Measurements from ENCODE around the gene MTHFD1L. TPM values are rescaled to one million over a fixed set of nuclear protein-coding genes. Genes with fewer than 3 reads are reported as not detected.

MTHFD1L gene
- total and polyA plus RNA-seq, 9 of the 15 experiments (the other 6 are each of a cell fraction or from before 2014, with no cell fraction given): 20.9 to 128 (median 61.0) TPM

GRCh38 chr6:151096691-151097606 lies 231.4 kb downstream of the MTHFD1L start:
- H3K36me3 ChIP-seq (ENCODE audit: control insufficient read depth, insufficient read depth, low read length): peaks cover 44% of the 10 kb centered on the region
- H3K27me3 ChIP-seq (ENCODE audit: control insufficient read depth in 2 of 2, insufficient read depth in 2 of 2, low read length in 2 of 2): no peaks in the 10 kb centered on the region
- H2AFZ ChIP-seq (ENCODE audit: low read depth, low read length): no peak overlapping the region
- no peaks in the 10 kb centered on the region for H3K79me2 ChIP-seq (ENCODE audit: control insufficient read depth, insufficient read depth, low read length)
- 94% methylated on average over 8 of the region's 8 CpGs for WGBS (ENCODE audit: insufficient coverage, low coverage, missing lambda C conversion rate)
- ChIA-PET POLR2A (interaction anchor here (1.7 kb wide), 1 partner anchor 9 kb away, joined by 4 read pairs; no protein-coding TSS in a partner anchor), CTCF (ENCODE audit: low intra/inter-chr PET ratio) (interaction anchor here (0.6 kb wide), 1 partner anchor 234 kb away, joined by 3 read pairs; no protein-coding TSS in a partner anchor)
- no peaks in the 10 kb centered on the region for H3K9me1 ChIP-seq (ENCODE audit: control insufficient read depth, insufficient read depth, low read length)
- no peak overlapping the region for H3K4me3 ChIP-seq
- ATAC-seq (no peak), FAIRE-seq (no peak), DNase-seq (ENCODE audit: extremely low read depth in 1 of 4, low spot score in 3 of 4) (no peak)
- H3K4me1 ChIP-seq (replicated peaks in 1 of 2; ENCODE audit: control insufficient read depth in 2 of 2, insufficient read depth in 2 of 2, low read length in 2 of 2): peaks cover 0 to 4% of the 10 kb centered on the region in 2 experiments; a peak in 3 of 5 replicates
- no peak overlapping the region for H3K9ac ChIP-seq (ENCODE audit: insufficient read depth in 1 of 2, low read depth in 2 of 2, low read length in 2 of 2)
- H4K20me1 ChIP-seq (replicated peaks; ENCODE audit: control insufficient read depth, insufficient read depth, low read length): no peaks in the 10 kb centered on the region
- intact Hi-C loops (cut with micrococcal nuclease) (no loop called here), in situ Hi-C loops (cut with MboI) (no loop called here)
- H3K9me3 ChIP-seq (replicated peaks; ENCODE audit: control insufficient read depth, insufficient read depth, low read depth, low read length): no peaks in the 10 kb centered on the region
- BruUV-seq (replicated peaks): no TSS peak
- H3K4me2 ChIP-seq (ENCODE audit: insufficient read depth, low read length): no peak overlapping the region
- H3K27ac ChIP-seq (ENCODE audit: extremely low read depth, low read depth, low read length): no peak overlapping the region
- TF ChIP-seq, protein P1, sequence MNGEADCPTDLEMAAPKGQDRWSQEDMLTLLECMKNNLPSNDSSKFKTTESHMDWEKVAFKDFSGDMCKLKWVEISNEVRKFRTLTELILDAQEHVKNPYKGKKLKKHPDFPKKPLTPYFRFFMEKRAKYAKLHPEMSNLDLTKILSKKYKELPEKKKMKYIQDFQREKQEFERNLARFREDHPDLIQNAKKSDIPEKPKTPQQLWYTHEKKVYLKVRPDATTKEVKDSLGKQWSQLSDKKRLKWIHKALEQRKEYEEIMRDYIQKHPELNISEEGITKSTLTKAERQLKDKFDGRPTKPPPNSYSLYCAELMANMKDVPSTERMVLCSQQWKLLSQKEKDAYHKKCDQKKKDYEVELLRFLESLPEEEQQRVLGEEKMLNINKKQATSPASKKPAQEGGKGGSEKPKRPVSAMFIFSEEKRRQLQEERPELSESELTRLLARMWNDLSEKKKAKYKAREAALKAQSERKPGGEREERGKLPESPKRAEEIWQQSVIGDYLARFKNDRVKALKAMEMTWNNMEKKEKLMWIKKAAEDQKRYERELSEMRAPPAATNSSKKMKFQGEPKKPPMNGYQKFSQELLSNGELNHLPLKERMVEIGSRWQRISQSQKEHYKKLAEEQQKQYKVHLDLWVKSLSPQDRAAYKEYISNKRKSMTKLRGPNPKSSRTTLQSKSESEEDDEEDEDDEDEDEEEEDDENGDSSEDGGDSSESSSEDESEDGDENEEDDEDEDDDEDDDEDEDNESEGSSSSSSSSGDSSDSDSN (IDR thresholded peaks at IDR 0.05; ENCODE audit: borderline replicate concordance in 1 of 2, low read depth in 2 of 2, low read length in 2 of 2): no peak
- TF ChIP-seq MLX (CRISPR knock-in tag; conservative IDR thresholded peaks at IDR 0.05) (no peak), NR2F6 (CRISPR knock-in tag; IDR thresholded peaks at IDR 0.05) (no peak), HIVEP1 (CRISPR knock-in tag; IDR thresholded peaks at IDR 0.05) (no peak), CHD1 (IDR thresholded peaks at IDR 0.05; ENCODE audit: low read length) (no peak), EZH2 (IDR thresholded peaks at IDR 0.05; ENCODE audit: borderline replicate concordance, low read depth, low read length) (no peak), ZC3H4 (CRISPR knock-in tag; IDR thresholded peaks at IDR 0.05; ENCODE audit: borderline replicate concordance) (no peak), CCAR2 (IDR thresholded peaks at IDR 0.05; ENCODE audit: low read depth, low read length) (no peak), ATF1 (CRISPR knock-in tag; IDR thresholded peaks at IDR 0.05) (no peak), ATF1 (tag; IDR thresholded peaks at IDR 0.05) (no peak), NCOA2 (IDR thresholded peaks at IDR 0.05; ENCODE audit: partially characterized antibody in 2 of 2) (no peak), ZNF511 (CRISPR knock-in tag; IDR thresholded peaks at IDR 0.05) (no peak), SETDB1 (IDR thresholded peaks at IDR 0.05; ENCODE audit: low read length) (no peak), RBM22 (IDR thresholded peaks at IDR 0.05; ENCODE audit: low read depth, low read length, poor library complexity, severe bottlenecking) (no peak)
- TF ChIP-seq, protein P2, sequence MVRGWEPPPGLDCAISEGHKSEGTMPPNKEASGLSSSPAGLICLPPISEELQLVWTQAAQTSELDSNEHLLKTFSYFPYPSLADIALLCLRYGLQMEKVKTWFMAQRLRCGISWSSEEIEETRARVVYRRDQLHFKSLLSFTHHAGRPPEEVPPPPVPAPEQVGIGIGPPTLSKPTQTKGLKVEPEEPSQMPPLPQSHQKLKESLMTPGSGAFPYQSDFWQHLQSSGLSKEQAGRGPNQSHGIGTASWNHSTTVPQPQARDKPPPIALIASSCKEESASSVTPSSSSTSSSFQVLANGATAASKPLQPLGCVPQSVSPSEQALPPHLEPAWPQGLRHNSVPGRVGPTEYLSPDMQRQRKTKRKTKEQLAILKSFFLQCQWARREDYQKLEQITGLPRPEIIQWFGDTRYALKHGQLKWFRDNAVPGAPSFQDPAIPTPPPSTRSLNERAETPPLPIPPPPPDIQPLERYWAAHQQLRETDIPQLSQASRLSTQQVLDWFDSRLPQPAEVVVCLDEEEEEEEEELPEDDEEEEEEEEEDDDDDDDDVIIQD (CRISPR knock-in tag; IDR thresholded peaks at IDR 0.05): no peak

Data from K562 (cell line).